Middle frontal gyrus (tissue), 1 donor: ENCODE measurements around the gene PLIN4.

ENCODE experiments used
- DNase-seq: peaks from one replicate; pipeline ENCODE4 v3.0.0-alpha.2; 2015; ENCODE audit warnings: low spot score; ENCODE audit errors: extremely low spot score

Gene PLIN4

GRCh38 chr19:4456843-4457653 is 61.2 kb downstream of the PLIN4 start:
- no peak for DNase-seq

GRCh38 chr19:4456476-4456842 is 61.8 kb downstream of the PLIN4 start:
- DNase-seq, result no peak

GRCh38 chr19:4455719-4456475 is 62.4 kb downstream of the PLIN4 start:
- no peak for DNase-seq

GRCh38 chr19:4454747-4455718 is 63.3 kb downstream of the PLIN4 start:
- no peak for DNase-seq

- no peak for DNase-seq
These were observed 64.8 kb downstream of the PLIN4 start for GRCh38 chr19:4453232-4454179.

- DNase-seq, result no peak
These were observed 65.9 kb downstream of the PLIN4 start for GRCh38 chr19:4452230-4452990.
